SU-DHL-6 (cell line): ENCODE measurements around the gene CLIC6.

ENCODE experiments used
- H2AFZ ChIP-seq: fragments of 200-600 bp; sonication (generic); 2 replicates; pipeline ENCODE4 v1.6.1; 2014; ENCODE audit warnings: low read depth, mild to moderate bottlenecking, moderate library complexity, mixed read lengths, antibody characterized with exemption, low read length; ENCODE audit not compliant: severe bottlenecking
- H3F3A ChIP-seq: fragments of 200-600 bp; shearing (Covaris generic); 2 replicates; pipeline ENCODE4 v1.6.0; 2016; ENCODE audit warnings: antibody characterized with exemption, mild to moderate bottlenecking; ENCODE audit not compliant: insufficient read depth
- H3K27ac ChIP-seq: fragments of 200-600 bp; sonication (generic); 2 replicates; pipeline ENCODE4 v1.5.1; 2016; ENCODE audit warnings: low read depth, mild to moderate bottlenecking, low read length, moderate library complexity, mixed read lengths
- H3K27me3 ChIP-seq: fragments of 200-600 bp; sonication (generic), shearing (Covaris generic); 2 replicates; pipeline ENCODE4 v1.6.0; 2014; ENCODE audit warnings: mild to moderate bottlenecking, low read length
- H3K36me3 ChIP-seq: fragments of 200-600 bp; sonication (generic); 2 replicates; pipeline ENCODE4 v1.6.1; 2014; ENCODE audit warnings: mild to moderate bottlenecking, low read length, mixed read lengths
- H3K4me2 ChIP-seq: fragments of 300-600, 200-600 bp; shearing (Covaris generic), sonication (generic); 2 replicates; pipeline ENCODE4 v1.6.0; 2014; ENCODE audit warnings: low read length, low read depth, mild to moderate bottlenecking; ENCODE audit not compliant: poor library complexity, severe bottlenecking
- H3K4me3 ChIP-seq: fragments of 200-600 bp; sonication (generic); 2 replicates; pipeline ENCODE4 v1.5.1; 2014; ENCODE audit warnings: antibody characterized with exemption, low read length, mild to moderate bottlenecking, mixed read lengths; ENCODE audit not compliant: insufficient read depth, poor library complexity, severe bottlenecking
- H3K79me2 ChIP-seq: fragments of 200-600 bp; sonication (generic); 2 replicates; pipeline ENCODE4 v1.6.1; 2014; ENCODE audit warnings: mild to moderate bottlenecking, low read length, moderate library complexity; ENCODE audit not compliant: insufficient read depth
- H3K9ac ChIP-seq: fragments of 200-600 bp; sonication (generic); 2 replicates; pipeline ENCODE4 v1.7.0; 2014; ENCODE audit warnings: mild to moderate bottlenecking, low read length
- H3K9me2 ChIP-seq: fragments of 200-600 bp; sonication (generic); replicated peaks from 2 replicates; pipeline ENCODE4 v1.6.1; 2014; ENCODE audit warnings: low read length; ENCODE audit not compliant: insufficient read depth
- H3K9me3 ChIP-seq: fragments of 200-600 bp; sonication (generic); 2 replicates; pipeline ENCODE4 v1.6.1; 2014; ENCODE audit warnings: low read length, mixed read lengths; ENCODE audit not compliant: insufficient read depth
- H4K20me1 ChIP-seq: fragments of 200-600 bp; sonication (generic); 2 replicates; pipeline ENCODE4 v1.6.1; 2014; ENCODE audit warnings: low read depth, mild to moderate bottlenecking, antibody characterized with exemption, low read length, moderate library complexity, mixed read lengths
- EZH2phosphoT487 ChIP-seq: fragments of 200-600 bp; sonication (generic), shearing (Covaris generic); conservative IDR thresholded peaks from 2 replicates; pipeline ENCODE4 v1.6.1; 2018; ENCODE audit warnings: mild to moderate bottlenecking, antibody characterized with exemption, low read length, moderate library complexity, mixed read lengths
- TF ChIP-seq, protein P1 (sequence below): fragments of 200-600 bp; sonication (generic); IDR thresholded peaks from one replicate; pipeline ENCODE4 v1.5.1; 2017; ENCODE audit warnings: antibody characterized with exemption, mild to moderate bottlenecking, low read length, moderate library complexity; ENCODE audit not compliant: insufficient read depth, poor library complexity, severe bottlenecking

Gene CLIC6

GRCh38 chr21:34684174-34684876 lies 15.5 kb downstream of the CLIC6 start:
- no peaks in the 10 kb centered on the region for H4K20me1 ChIP-seq
- no peaks in the 10 kb centered on the region for H3K9me3 ChIP-seq
- H3K27ac ChIP-seq: no peak overlapping the region
- no peaks in the 10 kb centered on the region for H3K36me3 ChIP-seq
- no peaks in the 10 kb centered on the region for H3K9me2 ChIP-seq
- H3K79me2 ChIP-seq: no peaks in the 10 kb centered on the region
- no peak overlapping the region for H3K9ac ChIP-seq
- no peaks in the 10 kb centered on the region for H3K27me3 ChIP-seq
- no peak overlapping the region for H3K4me2 ChIP-seq
- no peaks in the 10 kb centered on the region for H3F3A ChIP-seq
- no peak for TF ChIP-seq EZH2phosphoT487
- TF ChIP-seq, protein P1, sequence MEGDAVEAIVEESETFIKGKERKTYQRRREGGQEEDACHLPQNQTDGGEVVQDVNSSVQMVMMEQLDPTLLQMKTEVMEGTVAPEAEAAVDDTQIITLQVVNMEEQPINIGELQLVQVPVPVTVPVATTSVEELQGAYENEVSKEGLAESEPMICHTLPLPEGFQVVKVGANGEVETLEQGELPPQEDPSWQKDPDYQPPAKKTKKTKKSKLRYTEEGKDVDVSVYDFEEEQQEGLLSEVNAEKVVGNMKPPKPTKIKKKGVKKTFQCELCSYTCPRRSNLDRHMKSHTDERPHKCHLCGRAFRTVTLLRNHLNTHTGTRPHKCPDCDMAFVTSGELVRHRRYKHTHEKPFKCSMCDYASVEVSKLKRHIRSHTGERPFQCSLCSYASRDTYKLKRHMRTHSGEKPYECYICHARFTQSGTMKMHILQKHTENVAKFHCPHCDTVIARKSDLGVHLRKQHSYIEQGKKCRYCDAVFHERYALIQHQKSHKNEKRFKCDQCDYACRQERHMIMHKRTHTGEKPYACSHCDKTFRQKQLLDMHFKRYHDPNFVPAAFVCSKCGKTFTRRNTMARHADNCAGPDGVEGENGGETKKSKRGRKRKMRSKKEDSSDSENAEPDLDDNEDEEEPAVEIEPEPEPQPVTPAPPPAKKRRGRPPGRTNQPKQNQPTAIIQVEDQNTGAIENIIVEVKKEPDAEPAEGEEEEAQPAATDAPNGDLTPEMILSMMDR: no peak
- H2AFZ ChIP-seq: no peak overlapping the region
- no peak overlapping the region for H3K4me3 ChIP-seq

GRCh38 chr21:34687065-34687464 lies 18.3 kb downstream of the CLIC6 start:
- H3K9me2 ChIP-seq: no peaks in the 10 kb centered on the region
- H3F3A ChIP-seq: no peaks in the 10 kb centered on the region
- H3K9ac ChIP-seq: no peak overlapping the region
- no peaks in the 10 kb centered on the region for H3K79me2 ChIP-seq
- H3K4me2 ChIP-seq: no peak overlapping the region
- H3K27ac ChIP-seq: no peak overlapping the region
- no peaks in the 10 kb centered on the region for H3K36me3 ChIP-seq
- TF ChIP-seq, protein P1: no peak
- no peak for TF ChIP-seq EZH2phosphoT487
- H3K27me3 ChIP-seq: 0 out of 2 replicates have a peak, but pooled peaks cover 3% of the 10 kb centered on the region
- no peak overlapping the region for H2AFZ ChIP-seq
- H3K4me3 ChIP-seq: no peak overlapping the region
- H4K20me1 ChIP-seq: no peaks in the 10 kb centered on the region
- H3K9me3 ChIP-seq: no peaks in the 10 kb centered on the region

DNA sequence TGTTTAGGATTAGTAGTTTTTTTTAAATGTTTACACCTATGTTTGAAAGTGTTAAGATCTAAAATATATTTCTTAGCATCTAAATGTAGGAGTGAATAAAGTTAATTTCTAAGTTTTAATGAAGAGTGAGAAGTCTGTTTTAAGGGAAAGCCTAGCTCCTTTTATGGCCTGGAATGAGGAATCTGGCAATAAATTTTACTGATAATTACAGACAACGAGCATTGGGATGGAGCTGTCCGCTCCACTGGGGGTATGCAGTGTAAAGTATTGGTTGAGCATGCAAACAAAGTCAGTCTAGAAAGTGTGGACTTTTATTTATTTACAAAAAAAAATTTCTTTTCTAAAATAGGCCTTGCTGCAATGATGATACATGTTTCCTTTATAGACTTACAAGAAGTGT lies 19.0 kb downstream of the CLIC6 start:
- no peaks in the 10 kb centered on the region for H3K79me2 ChIP-seq
- no peaks in the 10 kb centered on the region for H3K9me3 ChIP-seq
- 0 out of 2 replicates have a peak, but pooled peaks cover 3% of the 10 kb centered on the region for H3K27me3 ChIP-seq
- H3K36me3 ChIP-seq: no peaks in the 10 kb centered on the region
- H4K20me1 ChIP-seq: no peaks in the 10 kb centered on the region
- TF ChIP-seq EZH2phosphoT487: no peak
- TF ChIP-seq, protein P1: no peak
- H3F3A ChIP-seq: no peaks in the 10 kb centered on the region
- no peak overlapping the region for H3K27ac ChIP-seq
- H3K4me3 ChIP-seq: no peak overlapping the region
- no peak overlapping the region for H3K4me2 ChIP-seq
- H2AFZ ChIP-seq: no peak overlapping the region
- no peak overlapping the region for H3K9ac ChIP-seq
- no peaks in the 10 kb centered on the region for H3K9me2 ChIP-seq
